ENCODE data around the gene S100A7A. TPM values are rescaled to one million over a fixed set of nuclear protein-coding genes. Genes with fewer than 3 reads are reported as not detected.
"Not testable (repeated sequence)": the region's sequence is repeated elsewhere in the genome, so short reads cannot be mapped to it uniquely, and the experiment has no call there.

Gene S100A7A
- polyA plus RNA-seq, 3 donors, result not detected

GRCh38 chr1:153437236-153437635 is 20.9 kb downstream of the S100A7A start:
- 81 to 99% (median 88%) methylated on average over 4 of the region's 4 CpGs for WGBS, 3 donors
- no peak overlapping the region for H3K27ac ChIP-seq (ENCODE audit: low read depth, low read length)

DNA sequence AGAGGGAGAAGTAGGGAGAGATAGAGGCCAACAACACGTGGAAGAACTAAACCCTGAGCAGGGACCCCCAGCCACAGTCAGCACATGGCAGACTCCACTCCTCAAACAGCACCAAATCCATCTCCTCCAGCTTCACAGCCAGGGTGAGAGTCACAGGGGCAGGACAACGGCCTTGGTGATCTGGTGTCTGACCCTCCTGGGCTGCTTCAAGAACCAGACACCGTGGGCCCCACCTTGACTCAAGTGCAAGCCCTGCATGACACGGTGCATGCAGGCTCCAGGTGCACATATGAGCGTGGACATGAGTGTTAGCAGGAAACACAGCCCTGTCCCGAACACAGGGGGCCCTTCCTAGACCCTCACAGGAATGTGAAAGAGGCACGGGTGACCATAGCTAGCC is 22.3 kb downstream of the S100A7A start:
- 61 to 74% (median 66%) methylated on average over 7 of the region's 7 CpGs for WGBS, 3 donors
- no peak overlapping the region for H3K27ac ChIP-seq (ENCODE audit: low read depth, low read length)

GRCh38 chr1:153439273-153439672 is 23.0 kb downstream of the S100A7A start:
- no peak overlapping the region for H3K27ac ChIP-seq (ENCODE audit: low read depth, low read length)

DNA sequence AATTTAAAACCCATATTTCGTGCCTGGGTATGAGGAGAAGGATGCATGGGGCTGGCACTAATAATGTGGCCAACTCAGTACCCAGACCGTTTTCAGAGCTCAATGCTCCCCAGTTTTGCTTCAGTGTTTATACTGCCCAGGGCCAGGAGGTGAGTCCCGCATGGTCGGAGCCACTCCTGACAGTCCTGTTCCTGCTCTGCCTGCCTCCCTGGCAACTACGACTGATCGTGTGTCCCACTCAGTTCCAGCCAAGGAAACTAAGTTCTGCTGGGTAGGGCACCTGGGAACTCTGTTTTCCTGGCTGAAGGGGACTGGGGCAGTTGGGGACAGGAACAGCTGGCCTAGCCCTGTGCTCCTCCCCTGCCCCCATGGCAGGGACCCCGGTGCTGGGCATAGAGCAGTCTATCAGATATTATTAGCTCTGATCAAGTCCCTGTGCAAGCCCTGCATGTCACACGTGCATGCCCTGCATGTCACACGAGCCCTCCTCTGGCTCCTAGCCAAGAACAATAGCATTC is 25.0 kb downstream of the S100A7A start:
- 53 to 68% (median 65%) methylated on average over 9 of the region's 9 CpGs for WGBS, 3 donors
- H3K27ac ChIP-seq (ENCODE audit: low read depth, low read length), result no peak overlapping the region

GRCh38 chr1:153443486-153443885 is 27.2 kb downstream of the S100A7A start:
- WGBS, 3 donors, result 49 to 58% (median 54%) methylated on average over 4 of the region's 4 CpGs
- no peak overlapping the region for H3K27ac ChIP-seq (ENCODE audit: low read depth, low read length)

GRCh38 chr1:153444078-153444477 is 27.8 kb downstream of the S100A7A start:
- H3K27ac ChIP-seq (ENCODE audit: low read depth, low read length), result no peak overlapping the region
- 55 to 76% (median 65%) methylated on average over 5 of the region's 5 CpGs for WGBS, 3 donors

- H3K27ac ChIP-seq (ENCODE audit: low read depth, low read length), result no peak overlapping the region
- 65 to 91% (median 81%) methylated on average over 1 of the region's 1 CpG for WGBS, 3 donors
These were observed 31.3 kb downstream of the S100A7A start for GRCh38 chr1:153447498-153448170.

- H3K27ac ChIP-seq (ENCODE audit: low read depth, low read length), result not testable (repeated sequence)
- 78 to 87% (median 79%) methylated on average over 4 of the region's 4 CpGs for WGBS, 3 donors
These were observed 32.5 kb downstream of the S100A7A start for GRCh38 chr1:153448851-153449250.

GRCh38 chr1:153456396-153456795 is 40.1 kb downstream of the S100A7A start:
- WGBS, 3 donors, result 39 to 63% (median 58%) methylated on average over 1 of the region's 1 CpG
- no peak overlapping the region for H3K27ac ChIP-seq (ENCODE audit: low read depth, low read length)

DNA sequence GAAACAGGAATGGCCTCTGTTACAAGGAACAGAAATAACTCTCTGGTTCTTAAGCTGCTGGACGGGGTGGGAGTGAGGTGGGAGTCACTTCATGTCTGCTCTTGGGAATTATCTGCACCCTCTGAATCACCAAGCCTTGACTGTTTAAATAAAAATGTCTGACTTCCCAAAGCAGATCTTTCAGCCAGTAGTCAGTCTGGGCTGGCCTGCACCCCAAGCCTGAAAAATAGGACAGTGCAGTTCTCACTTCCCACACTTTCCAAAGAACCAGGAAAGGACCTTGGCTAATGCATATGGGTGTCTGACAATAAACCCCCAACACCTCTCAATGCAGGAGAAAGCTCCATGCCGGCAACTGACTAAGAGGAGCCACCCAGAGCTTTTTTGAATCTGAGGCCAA is 43.3 kb downstream of the S100A7A start:
- 76 to 83% (median 77%) methylated on average over 2 of the region's 2 CpGs for WGBS, 3 donors
- no peak overlapping the region for H3K27ac ChIP-seq (ENCODE audit: low read depth, low read length)

DNA sequence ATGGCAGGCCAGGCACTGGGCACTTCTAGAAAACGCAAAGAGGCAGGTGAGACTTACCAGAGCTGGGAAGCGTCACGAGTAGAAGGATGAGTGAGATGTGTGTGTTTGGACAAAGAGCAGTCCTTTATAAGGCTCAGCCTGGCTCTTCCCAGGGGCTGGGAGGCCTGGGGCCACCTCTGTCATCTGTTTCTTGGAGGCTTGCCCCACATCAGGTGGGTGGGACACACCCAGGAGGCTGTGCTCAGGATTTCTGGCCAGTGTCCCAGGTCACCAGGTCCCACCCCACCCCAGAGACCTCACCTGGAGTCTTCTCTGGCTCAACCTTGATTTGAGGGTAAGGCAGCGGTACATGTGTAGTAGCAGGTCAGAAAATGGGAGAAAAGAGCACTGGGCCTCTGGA is 44.2 kb downstream of the S100A7A start, which contains the start of gene S100A7:
TSS of gene S100A7 (minus strand) at position 101 of the 400 bp plus-strand sequence. CDS start 1,638 bp downstream, outside the sequence.
- 69 to 90% (median 88%) methylated on average over 4 of the region's 4 CpGs for WGBS, 3 donors
- H3K27ac ChIP-seq (ENCODE audit: low read depth, low read length), result no peak within 1 kb of the TSS

DNA sequence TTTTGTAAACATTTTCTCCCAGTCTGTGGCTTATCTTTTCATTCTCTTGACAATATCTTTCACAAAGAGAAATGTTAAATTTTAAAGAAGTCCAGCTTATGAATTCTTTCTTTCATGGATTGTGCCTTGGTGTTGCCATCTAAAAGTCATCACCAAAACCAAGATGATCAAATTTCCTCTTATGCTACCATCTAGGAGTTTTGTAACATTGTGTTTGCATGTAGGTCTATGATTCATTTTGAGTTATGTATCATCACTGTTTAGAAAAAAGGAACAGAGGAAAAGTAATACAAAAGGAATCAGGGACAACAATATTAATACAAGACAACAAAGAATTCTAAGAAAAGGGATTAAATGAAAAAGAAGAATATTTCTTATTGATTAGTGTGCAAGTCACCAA is 46.4 kb downstream of the S100A7A start:
- H3K27ac ChIP-seq (ENCODE audit: low read depth, low read length), result not testable (repeated sequence)

DNA sequence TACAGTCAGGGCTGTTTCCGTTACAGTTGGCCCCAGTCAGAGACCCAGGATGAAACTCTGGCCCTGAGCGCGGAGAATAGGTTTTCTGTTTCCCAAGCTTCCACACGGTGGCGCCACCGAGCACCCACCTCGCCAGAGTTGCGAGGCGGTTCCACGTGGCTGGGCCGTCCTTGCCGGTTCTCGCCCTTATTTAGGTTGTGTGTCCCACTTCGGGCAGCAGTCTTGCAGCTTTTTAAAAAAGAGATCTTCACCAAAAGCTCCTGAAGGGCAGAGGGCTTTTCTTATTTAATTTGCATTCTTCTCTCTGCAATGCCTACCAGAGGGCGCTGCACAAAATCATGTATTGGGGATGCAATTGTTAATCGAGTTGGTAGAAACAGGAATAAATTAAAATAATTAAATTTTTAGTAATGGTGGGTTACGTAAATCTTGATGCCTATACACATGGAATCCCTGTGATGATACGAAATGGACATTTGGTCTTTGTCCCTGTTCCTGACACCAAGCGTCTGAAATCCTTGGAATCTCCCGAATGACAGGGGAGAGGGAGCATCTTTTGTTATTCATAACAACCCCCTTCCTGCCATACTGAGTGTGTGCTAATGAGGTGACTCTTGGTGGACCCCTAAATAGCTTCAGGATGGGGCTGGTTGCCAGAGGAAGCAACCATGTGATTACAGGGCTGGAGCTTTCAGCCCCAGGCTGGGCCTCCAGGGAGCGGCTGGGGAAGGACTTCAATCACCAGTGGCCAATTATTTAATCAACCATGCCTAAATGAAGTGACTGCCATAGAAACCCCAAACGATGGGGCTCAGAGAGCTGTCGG is 49.7 kb downstream of the S100A7A start:
- no peak overlapping the region for H3K27ac ChIP-seq (ENCODE audit: low read depth, low read length)
- 18 to 24% (median 23%) methylated on average over 23 of the region's 23 CpGs for WGBS, 3 donors

DNA sequence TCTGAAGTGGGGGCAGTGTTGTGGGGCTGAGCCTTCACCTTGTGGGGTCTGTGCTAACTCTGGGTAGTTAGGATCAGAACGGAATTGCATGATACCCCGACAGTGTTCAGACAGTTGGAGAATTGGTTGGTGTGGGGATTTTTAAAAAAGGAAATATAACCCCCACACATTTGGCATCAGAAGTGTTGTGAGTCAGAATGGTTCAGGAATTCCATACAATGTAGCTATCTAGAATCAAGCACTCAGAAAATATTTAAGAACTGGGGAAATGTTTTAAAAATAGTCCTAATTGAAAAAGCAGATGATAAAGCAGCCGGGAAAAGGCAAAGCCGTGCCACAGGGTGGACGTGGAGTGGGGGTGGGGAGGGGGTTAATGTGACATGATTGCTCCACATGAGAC is 50.6 kb downstream of the S100A7A start:
- no peak overlapping the region for H3K27ac ChIP-seq (ENCODE audit: low read depth, low read length)
- WGBS, 3 donors, result 35 to 46% (median 41%) methylated on average over 5 of the region's 5 CpGs

GRCh38 chr1:153470707-153471106 is 54.4 kb downstream of the S100A7A start:
- no peak overlapping the region for H3K27ac ChIP-seq (ENCODE audit: low read depth, low read length)

Other genes starting within 250 kb of the S100A7A start
- not detected for gene LELP1, start 213.1 kb upstream of the S100A7A start, polyA plus RNA-seq
- 1 to 10 TPM in 1 of 3 donors, not detected in 2; 1.0 TPM for gene PRR9, start 198.9 kb upstream of the S100A7A start, polyA plus RNA-seq
- not detected for gene LORICRIN, start 156.8 kb upstream of the S100A7A start, polyA plus RNA-seq
- gene PGLYRP3, start 103.6 kb upstream of the S100A7A start, polyA plus RNA-seq, result not detected
- gene PGLYRP4, start 67.7 kb upstream of the S100A7A start, polyA plus RNA-seq, result not detected
- 1,000 to 10,000 TPM in 2 of 3 donors, 100 to 1,000 TPM in 1; 139 to 5,641 (median 2,681) TPM for gene S100A9, start 58.7 kb upstream of the S100A7A start, polyA plus RNA-seq
- gene S100A12, start 40.9 kb upstream of the S100A7A start, polyA plus RNA-seq, result 100 to 1,000 TPM in 2 of 3 donors, 1 to 10 TPM in 1; 6.1 to 551 (median 150) TPM
- gene S100A8, start 25.4 kb upstream of the S100A7A start, polyA plus RNA-seq, result 1,000 to 10,000 TPM in 2 of 3 donors, 10 to 100 TPM in 1; 51.8 to 2,570 (median 1,218) TPM
- under 1 TPM in 1 of 3 donors, not detected in 2; 0.76 TPM for gene S100A7, start 44.1 kb downstream of the S100A7A start, polyA plus RNA-seq
- gene S100A6, start 119.5 kb downstream of the S100A7A start, polyA plus RNA-seq, result 1,000 to 10,000 TPM in 2 of 3 donors, 100 to 1,000 TPM in 1; 125 to 3,055 (median 1,599) TPM
- gene S100A5, start 124.4 kb downstream of the S100A7A start, polyA plus RNA-seq, result under 1 TPM in 1 of 3 donors, not detected in 2; 0.90 TPM
- 1,000 to 10,000 TPM in 1 of 3 donors, 100 to 1,000 TPM in 1, 10 to 100 TPM in 1; 46.0 to 3,087 (median 447) TPM for gene S100A4, start 129.3 kb downstream of the S100A7A start, polyA plus RNA-seq
- 1 to 10 TPM in 2 of 3 donors, under 1 TPM in 1; 0.37 to 7.2 (median 7.0) TPM for gene S100A3, start 132.7 kb downstream of the S100A7A start, polyA plus RNA-seq
- 1 to 10 TPM in 2 of 3 donors, under 1 TPM in 1; 0.52 to 4.4 (median 2.1) TPM for gene S100A2, start 149.3 kb downstream of the S100A7A start, polyA plus RNA-seq
- gene S100A16, start 196.6 kb downstream of the S100A7A start, polyA plus RNA-seq, result 100 to 1,000 TPM in 2 of 3 donors, 10 to 100 TPM in 1; 30.9 to 175 (median 160) TPM
- 10 to 100 TPM in 1 of 3 donors, 1 to 10 TPM in 2; 1.6 to 12.9 (median 9.7) TPM for gene S100A14, start 199.8 kb downstream of the S100A7A start, polyA plus RNA-seq
- gene S100A13, start 211.0 kb downstream of the S100A7A start, polyA plus RNA-seq, result 100 to 1,000 TPM in 2 of 3 donors, 10 to 100 TPM in 1; 51.7 to 532 (median 205) TPM
- 100 to 1,000 TPM in 1 of 3 donors, 10 to 100 TPM in 1, 1 to 10 TPM in 1; 6.7 to 100 (median 31.7) TPM for gene S100A1, start 211.9 kb downstream of the S100A7A start, polyA plus RNA-seq
- gene CHTOP, start 217.5 kb downstream of the S100A7A start, polyA plus RNA-seq, result 10 to 100 TPM; 35.6 to 43.7 (median 40.3) TPM
- gene SNAPIN, start 242.2 kb downstream of the S100A7A start, polyA plus RNA-seq, result 10 to 100 TPM; 15.2 to 52.2 (median 49.1) TPM

Measured in adipose tissue (tissue), 3 donors.